Measurements from ENCODE around the gene TTYH1. TPM values are rescaled to one million over a fixed set of nuclear protein-coding genes. Genes with fewer than 3 reads are reported as not detected.
"Not testable (repeated sequence)": the region's sequence is repeated elsewhere in the genome, so short reads cannot be mapped to it uniquely, and the experiment has no call there.

TTYH1 gene
- total RNA-seq, 1 donor from 2014 or later = 2.7 TPM

GRCh38 chr19:54459282-54460229 is 44.3 kb downstream of the TTYH1 start:
- DNase-seq (ENCODE audit: low spot score) = no peak

GRCh38 chr19:54460230-54461005 is 45.2 kb downstream of the TTYH1 start:
- DNase-seq (ENCODE audit: low spot score) = no peak

- DNase-seq (ENCODE audit: low spot score) = no peak
These were observed 45.9 kb downstream of the TTYH1 start for GRCh38 chr19:54461210-54461609.

GRCh38 chr19:54461613-54462012 is 46.3 kb downstream of the TTYH1 start:
- no peak for DNase-seq (ENCODE audit: low spot score)

- DNase-seq (ENCODE audit: low spot score) = peak; percentile 47
These were observed 46.9 kb downstream of the TTYH1 start for GRCh38 chr19:54462047-54462654.

GRCh38 chr19:54462655-54463530 is 47.6 kb downstream of the TTYH1 start:
- DNase-seq (ENCODE audit: low spot score) = peak; percentile 75

- peak; percentile 98 for DNase-seq (ENCODE audit: low spot score)
These were observed 48.3 kb downstream of the TTYH1 start, which contains the start of gene LENG9 for GRCh38 chr19:54463531-54464043. LENG9 (minus strand) TSS chr19:54463778; CDS start chr19:54463526, 252 bp downstream.

GRCh38 chr19:54464044-54464629 is 48.9 kb downstream of the TTYH1 start:
- peak; percentile 94 for DNase-seq (ENCODE audit: low spot score)

- DNase-seq (ENCODE audit: low spot score) = peak; percentile 90
These were observed 49.6 kb downstream of the TTYH1 start for GRCh38 chr19:54464630-54465425.

GRCh38 chr19:54465426-54466109 is 50.3 kb downstream of the TTYH1 start:
- DNase-seq (ENCODE audit: low spot score) = peak; percentile 52

- DNase-seq (ENCODE audit: low spot score) = not testable (repeated sequence)
These were observed 50.8 kb downstream of the TTYH1 start for GRCh38 chr19:54466110-54466480.

- peak; percentile 57 for DNase-seq (ENCODE audit: low spot score)
These were observed 54.3 kb downstream of the TTYH1 start for GRCh38 chr19:54469496-54469934.

- no peak for DNase-seq (ENCODE audit: low spot score)
These were observed 55.1 kb downstream of the TTYH1 start for GRCh38 chr19:54470276-54470887.

GRCh38 chr19:54470991-54471782 is 55.9 kb downstream of the TTYH1 start:
- DNase-seq (ENCODE audit: low spot score) = peak; percentile 65

- peak; percentile 85 for DNase-seq (ENCODE audit: low spot score)
These were observed 58.0 kb downstream of the TTYH1 start, which contains the start of gene CDC42EP5 for GRCh38 chr19:54473071-54473891. CDC42EP5 (minus strand) TSS chr19:54473296; CDS start chr19:54465547, 7,749 bp downstream.

GRCh38 chr19:54473892-54474372 is 58.7 kb downstream of the TTYH1 start:
- no peak for DNase-seq (ENCODE audit: low spot score)

Measured in ureter (tissue), 1 donor.